SK-N-SH (cell line): ENCODE results near the gene FMN2. TPM values are rescaled to one million over a fixed set of nuclear protein-coding genes. Genes with fewer than 3 reads are reported as not detected.

ENCODE experiments used
- CTCF ChIA-PET: fragments of 300-600, 350-600 bp; formaldehyde crosslinking; extraction: SDS; loops from one replicate; lab custom pipeline; 2021; lab: Yijun Ruan, JAX
- POLR2A ChIA-PET: fragments of 350-600 bp; sonication (Branson Sonifier 250); formaldehyde crosslinking; extraction: SDS; loops from one replicate; lab custom pipeline; 2020; ENCODE audit warnings: antibody characterized with exemption, inconsistent platforms; lab: Yijun Ruan, JAX
- DNase-seq: peaks from one replicate; pipeline ENCODE4 v3.0.0; 2012
- H2AFZ ChIP-seq: fragments of 200-600 bp; sonication (generic); 2 replicates; pipeline ENCODE4 v1.8.1; 2016; ENCODE audit warnings: antibody characterized with exemption, mild to moderate bottlenecking, low read depth
- H3F3A ChIP-seq: fragments of 200-600 bp; sonication (generic); replicated peaks from 2 replicates; pipeline ENCODE3; 2016; ENCODE audit warnings: antibody characterized with exemption, mild to moderate bottlenecking; ENCODE audit not compliant: insufficient read depth
- H3K27ac ChIP-seq, 2 experiments: fragments of 200-500 bp in 1 of 2; fragments of 200-600 bp in 1 of 2; sonication (Bioruptor generic) in 1 of 2; sonication (generic), shearing (Covaris generic) in 1 of 2; 2 replicates each; pipeline versions ENCODE4 v1.5.1 to v1.6.1; 2014 to 2016; ENCODE audit warnings: low read depth in 2 of 2, inconsistent platforms in 1 of 2, low read length in 1 of 2, mild to moderate bottlenecking in 1 of 2, mixed read lengths in 1 of 2
- H3K27me3 ChIP-seq: fragments of 200-600 bp; sonication (generic), shearing (Covaris generic); 2 replicates; pipeline ENCODE4 v1.6.1; 2016; ENCODE audit warnings: mixed run types; ENCODE audit not compliant: insufficient read depth
- H3K36me3 ChIP-seq, 2 experiments: fragments of 200-500 bp in 1 of 2; fragments of 200-600 bp in 1 of 2; sonication (Bioruptor generic) in 1 of 2; sonication (generic) in 1 of 2; replicated peaks in 1 of 2; 2 replicates each; pipeline versions ENCODE3 to v1.5.1; 2014 to 2016; ENCODE audit warnings: low read length in 1 of 2, mild to moderate bottlenecking in 1 of 2; ENCODE audit not compliant: insufficient read depth in 2 of 2, control insufficient read depth in 1 of 2
- H3K4me1 ChIP-seq, 2 experiments: fragments of 200-500 bp in 1 of 2; fragments of 200-600 bp in 1 of 2; sonication (Bioruptor generic) in 1 of 2; sonication (generic), shearing (Covaris generic) in 1 of 2; 2 replicates each; pipeline versions ENCODE4 v1.5.1 to v1.6.1; 2014 to 2016; ENCODE audit warnings: low read depth in 1 of 2, low read length in 1 of 2, mixed run types in 1 of 2; ENCODE audit not compliant: insufficient read depth in 2 of 2, control insufficient read depth in 1 of 2
- H3K4me2 ChIP-seq: fragments of 200-600 bp; sonication (generic), shearing (Covaris generic); 2 replicates; pipeline ENCODE4 v1.6.1; 2017; ENCODE audit warnings: mixed run types
- H3K4me3 ChIP-seq, 2 experiments: fragments of 200-500 bp in 1 of 2; fragments of 200-600 bp in 1 of 2; sonication (Bioruptor generic) in 1 of 2; sonication (generic), shearing (Covaris generic) in 1 of 2; 2 replicates each; pipeline versions ENCODE4 v1.5.1 to v1.8.1; 2014 to 2016; ENCODE audit warnings: low read depth in 2 of 2, inconsistent platforms in 1 of 2, low read length in 1 of 2, mild to moderate bottlenecking in 1 of 2, mixed read lengths in 1 of 2, moderate library complexity in 1 of 2
- H3K79me2 ChIP-seq: fragments of 200-600 bp; sonication (generic); 2 replicates; pipeline ENCODE4 v1.8.1; 2017; ENCODE audit warnings: mild to moderate bottlenecking; ENCODE audit not compliant: insufficient read depth
- H3K9ac ChIP-seq: fragments of 200-600 bp; sonication (generic); 2 replicates; pipeline ENCODE4 v1.6.1; 2017; ENCODE audit warnings: mixed run types
- H3K9me2 ChIP-seq: fragments of 200-600 bp; sonication (generic); 2 replicates; pipeline ENCODE4 v1.6.1; 2017; ENCODE audit warnings: mixed run types
- H3K9me3 ChIP-seq: fragments of 200-600 bp; sonication (generic); 2 replicates; pipeline ENCODE4 v1.6.1; 2017; ENCODE audit warnings: mixed run types, mild to moderate bottlenecking, moderate library complexity
- H4K20me1 ChIP-seq: fragments of 200-600 bp; sonication (generic); 2 replicates; pipeline ENCODE4 v1.6.1; 2017; ENCODE audit warnings: mild to moderate bottlenecking, mixed run types; ENCODE audit not compliant: insufficient read depth
- CHD2 ChIP-seq: fragments of 150-350 bp; IDR thresholded peaks from 2 replicates; pipeline ENCODE4 v1.6.1; 2018; ENCODE audit warnings: low read length; ENCODE audit not compliant: partially characterized antibody
- EZH2phosphoT487 ChIP-seq: fragments of 200-600 bp; sonication (generic); IDR thresholded peaks from 2 replicates; pipeline ENCODE4 v1.6.1; 2017; ENCODE audit warnings: low read depth, mixed run types, mild to moderate bottlenecking, antibody characterized with exemption, moderate library complexity, borderline replicate concordance
- FOXJ3 ChIP-seq: sonication (generic); formaldehyde crosslinking; IDR thresholded peaks from 2 replicates; pipeline ENCODE4 v1.5.1; 2020; ENCODE audit warnings: mild to moderate bottlenecking, missing genetic modification reagents
- FOXM1 ChIP-seq: IDR thresholded peaks from 2 replicates; pipeline ENCODE4 v1.4.0; 2012; ENCODE audit warnings: low read depth, mild to moderate bottlenecking
- JUND ChIP-seq: IDR thresholded peaks from 2 replicates; pipeline ENCODE4 v1.4.0; 2012
- MEF2A ChIP-seq: IDR thresholded peaks from 2 replicates; pipeline ENCODE4 v1.4.0; 2012; ENCODE audit warnings: low read depth, borderline replicate concordance
- MXI1 ChIP-seq: IDR thresholded peaks from 2 replicates; pipeline ENCODE4 v1.6.1; 2012; ENCODE audit warnings: mild to moderate bottlenecking, low read depth, low read length, improper control_type of control experiment
- NRF1 ChIP-seq: IDR thresholded peaks from 2 replicates; pipeline ENCODE4 v1.6.1; 2012; ENCODE audit warnings: low read depth, mild to moderate bottlenecking, low read length
- RFX5 ChIP-seq: IDR thresholded peaks from 2 replicates; pipeline ENCODE4 v1.6.1; 2012; ENCODE audit warnings: mild to moderate bottlenecking, improper control_type of control experiment, low read length
- RXRA ChIP-seq: IDR thresholded peaks from 2 replicates; pipeline ENCODE4 v1.4.0; 2012; ENCODE audit warnings: low read depth, mild to moderate bottlenecking, borderline replicate concordance
- SIN3A ChIP-seq: IDR thresholded peaks from 2 replicates; pipeline ENCODE4 v1.6.1; 2012; ENCODE audit warnings: low read depth, mild to moderate bottlenecking, low read length, moderate library complexity, borderline replicate concordance
- TCF12 ChIP-seq: IDR thresholded peaks from 2 replicates; pipeline ENCODE4 v1.4.0; 2012
- TEAD4 ChIP-seq: IDR thresholded peaks from 2 replicates; pipeline ENCODE4 v1.4.0; 2012; ENCODE audit warnings: mild to moderate bottlenecking, borderline replicate concordance; ENCODE audit not compliant: insufficient read depth
- YY1 ChIP-seq: IDR thresholded peaks from 2 replicates; pipeline ENCODE4 v1.4.0; 2012; ENCODE audit warnings: low read depth, mild to moderate bottlenecking
- ZBTB33 ChIP-seq: IDR thresholded peaks from 2 replicates; pipeline ENCODE4 v1.4.0; 2012; ENCODE audit warnings: low read depth, borderline replicate concordance
- WGBS: methylation state at CpG from one replicate; pipeline ENCODE4 v1.1.6; 2017; ENCODE audit warnings: low lambda C conversion rate; 5-methylcytosine and 5-hydroxymethylcytosine counted together
- polyA plus RNA-seq, 3 experiments: library from polyadenylated mRNA; depleted of rRNA; stranded (reverse); fragments of >200 nt; gene quantifications; 2 replicates each; pipeline ENCODE4 v1.2.3, GENCODE V29; 2012
- TF ChIP-seq, protein P1 (sequence below): IDR thresholded peaks from 2 replicates; pipeline ENCODE4 v1.6.1; 2012; ENCODE audit warnings: mild to moderate bottlenecking, low read depth, low read length, moderate library complexity

FMN2 gene
- polyA plus RNA-seq, 1 of the 3 experiments (the other 2 are of a cell fraction) = 7.2 TPM

GRCh38 chr1:240426051-240426450, 334.4 kb downstream of the FMN2 start:
- Histone ChIP-seq H3K4me1 (no peaks in the 10 kb centered on the region; a peak in 1 of 4 replicates), H2AFZ (no peak overlapping the region), H3K27ac (no peak overlapping the region), H3K79me2 (peaks cover 22% of the 10 kb centered on the region), H3K4me3 (no peak overlapping the region), H3K9me2 (no peaks in the 10 kb centered on the region), H3K36me3 (peaks cover 7 to 26% of the 10 kb centered on the region in 2 experiments), H3F3A (peaks cover 19% of the 10 kb centered on the region), H3K4me2 (no peak overlapping the region), H3K27me3 (no peaks in the 10 kb centered on the region), H3K9me3 (no peaks in the 10 kb centered on the region), H4K20me1 (no peaks in the 10 kb centered on the region), H3K9ac (no peak overlapping the region)
- WGBS = 94% methylated on average over 2 of the region's 2 CpGs
- no peak for TF ChIP-seq FOXJ3 (CRISPR knock-in tag)
- TF ChIP-seq TCF12 = no peak
- no peak for TF ChIP-seq TEAD4
- no peak for DNase-seq
- ChIA-PET CTCF (no interaction called here), POLR2A (no interaction called here)

GRCh38 chr1:240435996-240436566, 344.4 kb downstream of the FMN2 start:
- Histone ChIP-seq H3K4me2 (no peak overlapping the region), H3K27ac (no peak overlapping the region), H3F3A (peaks cover 2% of the 10 kb centered on the region), H3K9me2 (no peaks in the 10 kb centered on the region), H3K4me3 (no peak overlapping the region), H3K27me3 (no peaks in the 10 kb centered on the region), H3K79me2 (peaks cover 27% of the 10 kb centered on the region), H3K4me1 (no peaks in the 10 kb centered on the region; a peak in 2 of 4 replicates), H3K9ac (no peak overlapping the region), H3K36me3 (peaks cover 25 to 50% of the 10 kb centered on the region in 2 experiments), H3K9me3 (no peaks in the 10 kb centered on the region)
- WGBS = 91% methylated on average over 9 of the region's 9 CpGs
- ChIA-PET CTCF (interaction anchor here (0.6 kb wide), 1 partner anchor 37 kb away, joined by 3 read pairs; no protein-coding TSS in a partner anchor), POLR2A (no interaction called here)
- TF ChIP-seq JUND (no peak), MEF2A (no peak), EZH2phosphoT487 (no peak)
- TF ChIP-seq, protein P1, sequence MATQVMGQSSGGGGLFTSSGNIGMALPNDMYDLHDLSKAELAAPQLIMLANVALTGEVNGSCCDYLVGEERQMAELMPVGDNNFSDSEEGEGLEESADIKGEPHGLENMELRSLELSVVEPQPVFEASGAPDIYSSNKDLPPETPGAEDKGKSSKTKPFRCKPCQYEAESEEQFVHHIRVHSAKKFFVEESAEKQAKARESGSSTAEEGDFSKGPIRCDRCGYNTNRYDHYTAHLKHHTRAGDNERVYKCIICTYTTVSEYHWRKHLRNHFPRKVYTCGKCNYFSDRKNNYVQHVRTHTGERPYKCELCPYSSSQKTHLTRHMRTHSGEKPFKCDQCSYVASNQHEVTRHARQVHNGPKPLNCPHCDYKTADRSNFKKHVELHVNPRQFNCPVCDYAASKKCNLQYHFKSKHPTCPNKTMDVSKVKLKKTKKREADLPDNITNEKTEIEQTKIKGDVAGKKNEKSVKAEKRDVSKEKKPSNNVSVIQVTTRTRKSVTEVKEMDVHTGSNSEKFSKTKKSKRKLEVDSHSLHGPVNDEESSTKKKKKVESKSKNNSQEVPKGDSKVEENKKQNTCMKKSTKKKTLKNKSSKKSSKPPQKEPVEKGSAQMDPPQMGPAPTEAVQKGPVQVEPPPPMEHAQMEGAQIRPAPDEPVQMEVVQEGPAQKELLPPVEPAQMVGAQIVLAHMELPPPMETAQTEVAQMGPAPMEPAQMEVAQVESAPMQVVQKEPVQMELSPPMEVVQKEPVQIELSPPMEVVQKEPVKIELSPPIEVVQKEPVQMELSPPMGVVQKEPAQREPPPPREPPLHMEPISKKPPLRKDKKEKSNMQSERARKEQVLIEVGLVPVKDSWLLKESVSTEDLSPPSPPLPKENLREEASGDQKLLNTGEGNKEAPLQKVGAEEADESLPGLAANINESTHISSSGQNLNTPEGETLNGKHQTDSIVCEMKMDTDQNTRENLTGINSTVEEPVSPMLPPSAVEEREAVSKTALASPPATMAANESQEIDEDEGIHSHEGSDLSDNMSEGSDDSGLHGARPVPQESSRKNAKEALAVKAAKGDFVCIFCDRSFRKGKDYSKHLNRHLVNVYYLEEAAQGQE = no peak
- TF ChIP-seq, all 33 proteins: peak for 0
- Histone ChIP-seq H2AFZ (no peak overlapping the region), H4K20me1 (no peaks in the 10 kb centered on the region)
- no peak for DNase-seq

DNA sequence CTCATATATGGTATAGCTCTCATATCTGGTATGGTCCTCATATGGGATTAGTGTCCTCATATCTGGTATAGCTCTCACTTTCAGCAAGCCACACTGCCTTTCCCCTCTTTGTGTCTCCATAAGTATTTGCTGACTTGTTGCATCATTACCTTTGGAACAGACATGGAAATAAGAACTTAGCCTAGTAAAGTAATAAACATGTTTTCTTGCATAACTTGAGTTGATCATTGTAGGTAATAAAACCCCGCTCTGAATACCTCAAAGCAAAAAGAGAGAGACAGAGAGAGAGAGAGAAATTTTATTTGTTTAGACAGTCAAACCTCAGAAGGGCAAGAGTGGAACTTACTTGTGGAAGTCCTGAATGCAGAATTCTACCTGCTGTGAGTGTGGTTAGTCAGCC, 350.0 kb downstream of the FMN2 start:
- Histone ChIP-seq H4K20me1 (no peaks in the 10 kb centered on the region), H3K4me3 (no peak overlapping the region), H3K79me2 (no peaks in the 10 kb centered on the region), H3K9me3 (no peaks in the 10 kb centered on the region), H2AFZ (no peak overlapping the region), H3K27ac (no peak overlapping the region), H3K9me2 (no peaks in the 10 kb centered on the region), H3K4me1 (no peaks in the 10 kb centered on the region), H3K9ac (no peak overlapping the region), H3F3A (peaks cover 2% of the 10 kb centered on the region), H3K4me2 (no peak overlapping the region), H3K36me3 (peaks cover 47 to 70% of the 10 kb centered on the region in 2 experiments), H3K27me3 (no peaks in the 10 kb centered on the region)
- ChIA-PET POLR2A (no interaction called here), CTCF (no interaction called here)
- WGBS = 100% methylated on average over 1 of the region's 1 CpG
- DNase-seq = no peak
- TF ChIP-seq JUND (no peak), FOXM1 (no peak), RXRA (no peak), CHD2 (no peak), MXI1 (no peak), RFX5 (no peak), ZBTB33 (no peak), SIN3A (no peak), YY1 (no peak), NRF1 (no peak), EZH2phosphoT487 (no peak)
